Glomerular endothelial cell (primary cell): Measurements from ENCODE around the gene FGFBP1. TPM values are rescaled to one million over a fixed set of nuclear protein-coding genes. Genes with fewer than 3 reads are reported as not detected.
"Not testable (repeated sequence)": the region's sequence is repeated elsewhere in the genome, so short reads cannot be mapped to it uniquely, and the experiment has no call there.

Source experiments
- DNase-seq: peaks from one replicate; pipeline ENCODE4 v3.0.0-alpha.2; 2011; ENCODE audit warnings: low read depth, low spot score; ENCODE audit errors: extremely low read depth
- total RNA-seq: library from RNA; depleted of rRNA; stranded (reverse); fragments of >200 nt; gene quantifications from 2 replicates; pipeline ENCODE4 v1.2.3, GENCODE V29; 2015

The FGFBP1 gene
- total RNA-seq, 1 donor from 2014 or later: not detected

- no peak for DNase-seq
Observed at GRCh38 chr4:15947684-15948083, 9.1 kb upstream of the FGFBP1 start.

GRCh38 chr4:15945516-15945915, 7.0 kb upstream of the FGFBP1 start:
- no peak for DNase-seq

DNA sequence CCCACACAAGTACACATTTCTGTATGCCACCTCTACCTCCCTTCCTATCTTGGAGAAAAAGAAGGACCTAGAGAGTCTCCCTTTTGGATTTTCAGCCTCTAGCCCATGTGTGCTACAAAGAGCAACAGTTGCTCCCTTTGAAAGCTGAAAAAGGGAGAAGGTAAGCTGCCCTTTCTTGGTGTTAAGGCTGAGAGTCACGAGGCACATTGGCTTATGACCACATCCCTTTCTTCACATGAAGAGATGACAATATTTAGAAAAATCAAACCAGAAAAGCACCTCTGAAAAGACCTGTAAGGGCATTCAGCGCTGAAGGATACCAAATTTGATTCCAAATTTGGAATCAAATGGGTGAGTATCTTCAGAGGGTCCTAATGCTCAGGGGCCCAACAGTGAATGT, 6.4 kb upstream of the FGFBP1 start:
- DNase-seq: no peak

DNA sequence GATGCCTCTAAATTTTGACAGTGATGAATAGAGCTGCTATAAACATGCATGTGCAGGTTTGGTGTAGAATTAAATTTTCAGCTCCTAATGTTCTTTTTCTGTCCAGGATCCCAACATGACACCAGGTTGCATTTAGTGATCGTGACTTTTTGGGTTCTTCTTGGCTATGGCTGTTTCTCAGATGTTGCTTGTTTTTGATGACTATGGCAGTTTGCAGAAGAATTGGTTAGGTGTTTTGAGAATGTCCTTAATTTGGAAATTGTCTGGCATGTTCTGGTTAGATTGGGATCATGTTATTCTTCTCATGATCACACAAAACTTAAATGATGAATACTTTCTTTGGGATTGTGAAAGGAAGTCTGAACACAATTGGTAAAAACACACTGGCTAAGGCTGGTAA, 3.7 kb upstream of the FGFBP1 start:
- no peak for DNase-seq

GRCh38 chr4:15938182-15938581, 358 bp downstream of the FGFBP1 start:
- no peak for DNase-seq

GRCh38 chr4:15936495-15936894, 2.0 kb downstream of the FGFBP1 start:
- no peak for DNase-seq

DNA sequence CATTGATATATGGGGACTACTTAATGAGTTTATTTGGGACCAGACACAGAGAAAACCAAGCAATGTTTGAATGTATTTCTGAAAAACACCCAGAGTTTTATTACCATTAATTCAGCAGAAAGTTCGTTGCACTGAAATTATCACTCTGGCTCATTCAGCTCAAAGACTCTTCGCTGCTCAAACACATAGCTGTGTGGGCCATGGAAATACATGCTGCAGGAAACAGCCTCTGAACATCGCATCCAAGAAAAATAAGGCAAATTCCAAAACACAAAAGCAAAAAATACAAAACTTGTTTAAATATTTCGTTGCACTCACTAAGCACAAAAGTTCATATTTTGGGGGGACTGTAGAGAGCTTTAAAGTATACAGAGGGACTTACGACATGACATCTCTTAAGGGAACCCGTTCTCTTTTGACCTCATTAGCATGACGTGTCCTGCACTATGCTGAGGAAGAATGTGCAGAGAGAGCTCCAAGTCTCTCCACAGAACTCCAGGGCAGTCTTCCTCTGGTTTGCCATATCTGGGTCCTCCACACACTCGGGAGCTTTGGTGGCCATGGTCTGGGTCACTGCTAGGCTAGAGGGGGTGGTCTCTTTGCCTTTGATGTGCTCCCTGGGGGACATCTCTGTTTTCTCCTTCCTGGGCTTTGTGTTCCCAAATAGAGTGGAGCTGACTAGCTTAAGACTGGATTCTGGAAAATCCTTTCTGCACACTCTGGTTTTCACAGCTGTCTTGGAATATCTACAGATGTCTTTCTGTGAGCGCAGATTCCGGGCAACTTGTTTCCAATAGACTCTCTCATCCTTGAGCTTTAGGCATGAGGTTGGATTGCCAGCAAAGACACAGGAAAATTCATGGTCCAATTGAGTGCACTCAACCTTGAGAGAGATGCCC, 2.8 kb downstream of the FGFBP1 start:
- DNase-seq: no peak

DNA sequence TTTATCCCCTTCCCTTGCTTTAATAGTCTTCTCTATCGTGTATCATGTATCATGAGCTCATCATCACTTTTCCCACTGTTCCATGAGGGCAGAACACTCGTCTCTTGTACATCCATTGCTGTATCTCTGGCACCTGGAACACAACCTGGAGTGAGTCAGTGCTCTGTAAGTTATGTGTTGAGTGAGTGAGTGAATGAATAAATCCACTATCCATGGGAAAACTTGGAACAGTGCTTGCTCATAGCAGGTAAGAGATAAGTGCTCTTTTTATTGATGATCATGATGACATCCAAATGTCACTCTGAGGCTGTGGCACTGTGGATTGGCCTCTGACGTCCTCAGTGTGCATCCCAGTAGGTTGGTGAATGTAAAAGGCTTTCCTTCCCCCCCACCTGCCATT, 4.3 kb downstream of the FGFBP1 start:
- DNase-seq: no peak

- DNase-seq: no peak
Observed at GRCh38 chr4:15931451-15932210, 6.9 kb downstream of the FGFBP1 start.

DNA sequence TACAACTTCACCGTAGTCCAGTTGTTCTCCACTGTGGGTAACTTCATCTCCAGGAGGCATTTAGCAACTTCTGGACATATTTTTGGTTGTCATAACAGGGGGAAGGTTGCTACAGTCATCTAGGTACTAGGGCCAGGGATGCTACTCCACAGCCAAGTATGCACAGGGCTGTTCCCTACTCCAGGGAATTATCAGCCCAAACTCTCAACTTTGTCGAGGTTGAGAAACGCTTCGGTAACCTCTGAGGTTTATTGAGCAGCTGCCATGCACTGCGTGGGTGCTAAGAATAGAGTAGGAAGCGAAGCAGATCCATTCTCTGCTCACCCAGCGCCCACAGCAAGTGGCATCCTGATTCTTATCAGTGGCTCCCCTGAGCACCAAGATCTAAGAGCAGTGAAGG, 8.2 kb downstream of the FGFBP1 start:
- DNase-seq: no peak

GRCh38 chr4:15929540-15929939, 9.0 kb downstream of the FGFBP1 start:
- DNase-seq: no peak

GRCh38 chr4:15928883-15929282, 9.7 kb downstream of the FGFBP1 start:
- DNase-seq: no peak

- no peak for DNase-seq
Observed at GRCh38 chr4:15926486-15926885, 12.1 kb downstream of the FGFBP1 start.

DNA sequence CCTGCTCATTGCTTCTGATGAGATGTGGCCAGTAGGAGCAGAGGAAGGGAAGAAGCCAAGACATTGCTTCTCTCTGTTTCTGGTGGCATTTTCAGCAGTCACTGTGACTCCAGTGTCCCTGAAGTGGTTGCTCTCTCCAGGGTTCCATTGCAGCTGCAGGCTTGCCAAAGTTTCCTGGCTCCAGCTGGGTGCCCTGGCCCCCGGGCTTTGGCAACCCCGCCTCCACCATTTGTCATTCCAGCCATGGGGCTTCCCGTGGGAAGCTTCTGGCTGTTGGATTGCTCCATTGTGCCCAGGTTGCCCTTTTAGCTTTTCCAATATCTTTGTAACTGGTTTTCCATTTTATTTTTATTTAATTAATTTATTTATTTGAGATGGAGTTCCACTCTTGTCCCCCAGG, 12.7 kb downstream of the FGFBP1 start:
- no peak for DNase-seq

GRCh38 chr4:15921592-15921932, 17.0 kb downstream of the FGFBP1 start:
- DNase-seq: no peak

- peak; percentile 82 for DNase-seq
Observed at GRCh38 chr4:15920723-15921591, 17.6 kb downstream of the FGFBP1 start.

DNA sequence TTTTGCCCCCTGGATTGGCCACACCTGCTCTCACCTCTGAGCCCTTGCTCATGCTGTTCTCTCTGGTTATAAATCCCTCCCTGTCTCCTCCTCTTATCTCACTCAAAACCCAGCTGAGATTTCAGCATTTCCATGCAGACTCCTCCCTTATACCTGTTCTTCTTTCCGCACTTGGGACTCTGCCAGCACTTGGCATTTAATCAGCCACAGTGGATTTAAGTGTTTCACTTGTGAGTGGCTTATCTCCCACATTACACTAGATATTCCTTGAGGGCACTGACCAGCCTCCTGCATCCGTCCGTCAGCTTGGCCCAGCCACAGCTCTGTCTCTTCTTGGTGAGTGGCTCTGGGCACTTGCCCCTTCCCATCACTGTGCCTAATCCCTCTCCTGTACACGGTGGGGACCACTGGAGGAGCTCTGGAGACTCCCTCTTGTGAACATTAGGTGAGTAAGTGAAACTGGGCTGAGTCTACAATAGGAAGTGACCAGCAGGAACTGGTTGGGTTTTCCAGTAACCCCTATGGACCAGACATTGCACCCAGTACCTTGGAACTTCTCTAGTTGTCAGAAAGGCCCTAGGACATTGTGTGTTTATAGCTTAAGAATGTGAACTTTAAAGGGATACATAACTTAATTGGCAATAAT, 19.9 kb downstream of the FGFBP1 start:
- DNase-seq: no peak

DNA sequence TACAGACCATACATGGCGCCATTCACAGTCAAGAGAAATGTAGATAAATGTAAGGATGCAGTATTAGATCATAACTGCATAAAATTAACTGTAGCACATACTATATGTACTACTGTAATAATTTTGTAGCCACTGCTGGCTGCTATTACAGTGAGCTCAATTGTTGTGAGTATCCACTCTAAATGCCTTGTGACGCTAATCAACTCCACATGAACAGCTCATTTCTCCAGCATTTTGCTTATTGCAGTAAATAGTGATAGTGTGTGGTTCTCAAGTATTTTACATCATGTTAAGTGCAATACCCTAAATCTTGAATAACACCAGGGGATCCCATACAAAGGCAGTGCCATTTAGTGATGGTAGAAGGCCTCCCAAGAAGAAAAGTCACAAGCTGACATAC, 21.2 kb downstream of the FGFBP1 start:
- no peak for DNase-seq

GRCh38 chr4:15916358-15916757, 22.2 kb downstream of the FGFBP1 start:
- DNase-seq: not testable (repeated sequence)

- no peak for DNase-seq
Observed at GRCh38 chr4:15914736-15915135, 23.8 kb downstream of the FGFBP1 start.

DNA sequence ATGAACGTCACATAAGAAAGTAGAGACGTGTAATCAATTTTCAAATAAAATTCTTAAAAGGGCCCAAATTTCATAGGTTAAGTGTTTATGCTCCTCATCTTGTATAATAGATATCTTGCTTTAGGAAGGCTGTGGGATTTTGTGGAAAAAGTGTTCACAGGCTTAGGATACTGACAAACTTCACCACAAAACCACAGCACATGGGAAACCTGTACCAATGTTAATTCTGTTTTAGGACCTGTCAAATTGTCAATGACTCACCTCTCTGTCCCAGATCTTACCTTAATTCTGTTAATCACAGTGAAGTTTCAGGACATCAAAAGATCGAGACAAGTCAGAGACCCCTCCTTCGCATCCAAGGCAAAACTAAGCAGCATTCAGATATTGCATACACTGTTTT, 24.2 kb downstream of the FGFBP1 start:
- DNase-seq: no peak
